Heart left ventricle (tissue), 16 donors: ENCODE data around the gene TMEM79. TPM values are rescaled to one million over a fixed set of nuclear protein-coding genes. Genes with fewer than 3 reads are reported as not detected.

Experiments
- ATAC-seq, 4 donors: fragments of 200-7000 bp; cut with Tn5 transposase; one replicate each; pipeline ENCODE4 v1.9.1; 2020 to 2022; ENCODE audit warnings: moderate library complexity in 4 of 4, mild to moderate bottlenecking in 3 of 4, moderate number of reproducible peaks in 1 of 4
- DNase-seq, 5 donors: peaks; one replicate each; pipeline ENCODE4 v3.0.0-alpha.2; 2020
- H3K27ac ChIP-seq, 12 donors: fragments of 200-600 bp; sonication (generic) in 4 of 12; one replicate each; pipeline versions ENCODE4 v1.5.0 to v1.8.0; 2016 to 2022; ENCODE audit warnings: mild to moderate bottlenecking in 2 of 12
- H3K27me3 ChIP-seq, 9 donors: fragments of 200-600 bp; sonication (generic) in 2 of 9; one replicate each; pipeline versions ENCODE4 v1.5.1 to v1.8.0; 2016 to 2022; ENCODE audit warnings: mild to moderate bottlenecking in 3 of 9
- H3K36me3 ChIP-seq, 9 donors: fragments of 200-600 bp; sonication (generic) in 2 of 9; one replicate each; pipeline versions ENCODE4 v1.5.0 to v1.8.0; 2018 to 2022; ENCODE audit warnings: mild to moderate bottlenecking in 2 of 9
- H3K4me1 ChIP-seq, 12 donors: fragments of 200-600 bp; sonication (generic) in 4 of 12; one replicate each; pipeline versions ENCODE4 v1.5.0 to v1.8.0; 2016 to 2022; ENCODE audit warnings: mild to moderate bottlenecking in 3 of 12
- H3K4me3 ChIP-seq, 12 donors: fragments of 200-600 bp; sonication (generic) in 4 of 12; one replicate each; pipeline versions ENCODE4 v1.5.0 to v1.8.0; 2017 to 2022; ENCODE audit warnings: mild to moderate bottlenecking in 9 of 12, moderate library complexity in 4 of 12
- H3K9me3 ChIP-seq, 12 donors: fragments of 200-600 bp; sonication (generic) in 4 of 12; one replicate each; pipeline versions ENCODE4 v1.5.0 to v1.8.0; 2016 to 2022; ENCODE audit warnings: mild to moderate bottlenecking in 1 of 12
- CTCF ChIP-seq, 12 donors: fragments of 200-600 bp; sonication (generic) in 4 of 12; IDR thresholded peaks; one replicate each; pipeline versions ENCODE4 v1.5.0 to v1.8.0; 2018 to 2022; ENCODE audit warnings: antibody characterized with exemption in 12 of 12, mild to moderate bottlenecking in 5 of 12
- POLR2A ChIP-seq, 2 donors: fragments of 450-650 bp; IDR thresholded peaks; one replicate each; pipeline ENCODE4 v1.6.1; 2017; ENCODE audit warnings: antibody characterized with exemption in 2 of 2, mild to moderate bottlenecking in 2 of 2, moderate library complexity in 2 of 2
- WGBS, 4 donors: extraction: QIAGEN DNeasy Blood & Tissue Kit in 2 of 4; methylation state at CpG; one replicate each; pipeline versions ENCODE4 v1.1.5 to v1.1.7; 2013 to 2018; 5-methylcytosine and 5-hydroxymethylcytosine counted together
- intact Hi-C, 10 donors: fragments of 100-400 bp; cut with DNase I; formaldehyde crosslinking; loops; one replicate each; pipeline versions ENCODE4 v1.11.1 to v1.14.2; 2022
- polyA plus RNA-seq, 2 donors: library from polyadenylated mRNA; stranded (reverse); fragments of 200-250 nt; gene quantifications; one replicate each; pipeline ENCODE4 v1.2.3, GENCODE V29; 2013
- total RNA-seq, 9 donors: library from RNA; depleted of rRNA in 2 of 9; stranded (reverse); fragments of >200 nt in 2 of 9; fragmentation: NEBNext Ultra II Directional in 3 of 9; extraction: Animal tissue kit (Norgen Biotek cat#: 25700) in 3 of 9; gene quantifications; one replicate each; pipeline versions ENCODE4 v1.1.0 to v1.2.4, GENCODE V29; 2016 to 2023
- donor health status: ischemic (EF 13 %, LVEDD 7.1; RV severe dilation, severe dysfunction).
- donor health status: healthy with polysubstance abuse.
- donor health status: DM: no; HTN: yes; CAD: no.
- donor health status: DM: no; HTN: no; CAD: no.
- donor health status: ischemic (EF 25% LVEDD 6.9; RV normal size, moderate dysfunction).
- donor health status: ischemic (EF 25% LVEDD 5.7; RV mildly dilated, moderate dysfunction).
- donor health status: healthy.
- donor health status: DM: yes; HTN: yes; CAD: no.
- donor health status: ischemic (EF 35%, LVEDD 5.7; RV mildly dilated, moderate dysfunction).
- donor health status: nonischemic (EF 11% LVEDD 7.7; RV severe dilation, severe dysfunction).
- donor health status: DM: yes; HTN: yes; CAD: no.
- donor health status: PGD.
- donor health status: ischemic (EF 29% LVEDD 5.4; RV normal size, mild dysfunction).
- donor health status: nonischemic (EF 23%, LVEDD 6.1; RV moderate dilation, normal function).

TMEM79 gene
- total and polyA plus RNA-seq, 11 donors: 0.83 to 2.7 (median 1.3) TPM

- H3K36me3 ChIP-seq: peaks cover 0 to 51% (median 38%) of the 10 kb centered on the region in 9 donors
- peaks cover 3 to 19% (median 12%) of the 10 kb centered on the region in 12 donors for H3K4me1 ChIP-seq
- no peak within 1 kb of the TSS for H3K4me3 ChIP-seq
- no peaks in the 10 kb centered on the region for H3K9me3 ChIP-seq
- H3K27me3 ChIP-seq: peaks cover 0 to 17% (median 14%) of the 10 kb centered on the region in 9 donors
- TF ChIP-seq CTCF (IDR thresholded peaks at IDR 0.05) (no peak), POLR2A (IDR thresholded peaks at IDR 0.05) (no peak)
- intact Hi-C loops: loop anchor here in 1 of 10 donors (10.0 kb wide), 1 partner anchor 73 kb away; no protein-coding TSS in a partner anchor
- no peak for ATAC-seq
- 85 to 90% (median 90%) methylated on average over 12 to 14 of the region's 14 CpGs for WGBS, 4 donors
- DNase-seq: no peak
- no peak within 1 kb of the TSS for H3K27ac ChIP-seq
Measured at GRCh38 chr1:156241926-156242325, 42.2 kb upstream of the TMEM79 start, which contains the start of gene BGLAP. Gene BGLAP, plus strand, starts transcription at chr1:156242184. Its CDS starts 48 bp downstream, at chr1:156242232.

DNA sequence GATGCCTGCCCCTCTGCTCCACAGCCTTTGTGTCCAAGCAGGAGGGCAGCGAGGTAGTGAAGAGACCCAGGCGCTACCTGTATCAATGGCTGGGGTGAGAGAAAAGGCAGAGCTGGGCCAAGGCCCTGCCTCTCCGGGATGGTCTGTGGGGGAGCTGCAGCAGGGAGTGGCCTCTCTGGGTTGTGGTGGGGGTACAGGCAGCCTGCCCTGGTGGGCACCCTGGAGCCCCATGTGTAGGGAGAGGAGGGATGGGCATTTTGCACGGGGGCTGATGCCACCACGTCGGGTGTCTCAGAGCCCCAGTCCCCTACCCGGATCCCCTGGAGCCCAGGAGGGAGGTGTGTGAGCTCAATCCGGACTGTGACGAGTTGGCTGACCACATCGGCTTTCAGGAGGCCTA lies 41.4 kb upstream of the TMEM79 start:
- intact Hi-C loops: loop anchor here in 1 of 10 donors (10.0 kb wide), 1 partner anchor 72 kb away; no protein-coding TSS in a partner anchor
- peaks cover 3 to 28% (median 20%) of the 10 kb centered on the region in 12 donors for H3K4me1 ChIP-seq
- peaks cover 0 to 17% (median 14%) of the 10 kb centered on the region in 9 donors for H3K27me3 ChIP-seq
- H3K27ac ChIP-seq: no peak overlapping the region
- no peak for TF ChIP-seq CTCF (IDR thresholded peaks at IDR 0.05)
- TF ChIP-seq POLR2A (IDR thresholded peaks at IDR 0.05): no peak
- H3K4me3 ChIP-seq: no peak overlapping the region
- WGBS, 4 donors: 70 to 83% (median 81%) methylated on average over 4 to 10 of the region's 10 CpGs
- no peak for ATAC-seq
- DNase-seq: no peak
- no peaks in the 10 kb centered on the region for H3K9me3 ChIP-seq
- peaks cover 0 to 43% (median 30%) of the 10 kb centered on the region in 9 donors for H3K36me3 ChIP-seq

DNA sequence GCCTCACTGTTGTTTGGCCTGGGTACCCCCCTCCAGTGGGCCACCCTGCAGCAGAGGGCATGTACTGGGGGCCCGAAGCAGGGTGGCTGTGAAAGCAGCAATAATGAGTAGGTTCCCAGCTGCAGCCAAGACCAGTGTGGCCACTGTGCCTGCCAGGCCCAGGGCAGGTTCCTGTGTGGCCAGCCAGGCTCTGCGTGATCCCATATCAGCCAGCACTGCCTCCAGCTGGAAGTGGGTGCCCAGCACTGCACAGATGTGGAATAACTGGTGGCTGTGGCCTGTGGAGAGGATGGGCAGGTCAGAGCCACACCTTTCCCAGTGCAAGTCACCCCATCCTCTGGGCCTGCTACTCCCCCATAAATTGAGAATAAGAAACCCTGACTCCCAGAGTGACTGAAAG lies 40.0 kb upstream of the TMEM79 start:
- 87 to 93% (median 91%) methylated on average over 2 of the region's 2 CpGs for WGBS, 4 donors
- Histone ChIP-seq H3K4me1 (peaks cover 3 to 37% (median 24%) of the 10 kb centered on the region in 12 donors), H3K4me3 (no peak overlapping the region), H3K9me3 (no peaks in the 10 kb centered on the region), H3K27ac (no peak overlapping the region), H3K27me3 (peaks cover 0 to 17% (median 14%) of the 10 kb centered on the region in 9 donors), H3K36me3 (peaks cover 0 to 33% (median 18%) of the 10 kb centered on the region in 9 donors)
- intact Hi-C loops: loop anchor here in 1 of 10 donors (10.0 kb wide), 1 partner anchor 71 kb away; no protein-coding TSS in a partner anchor
- DNase-seq: no peak
- ATAC-seq: no peak
- TF ChIP-seq CTCF (IDR thresholded peaks at IDR 0.05): no peak
- no peak for TF ChIP-seq POLR2A (IDR thresholded peaks at IDR 0.05)

DNA sequence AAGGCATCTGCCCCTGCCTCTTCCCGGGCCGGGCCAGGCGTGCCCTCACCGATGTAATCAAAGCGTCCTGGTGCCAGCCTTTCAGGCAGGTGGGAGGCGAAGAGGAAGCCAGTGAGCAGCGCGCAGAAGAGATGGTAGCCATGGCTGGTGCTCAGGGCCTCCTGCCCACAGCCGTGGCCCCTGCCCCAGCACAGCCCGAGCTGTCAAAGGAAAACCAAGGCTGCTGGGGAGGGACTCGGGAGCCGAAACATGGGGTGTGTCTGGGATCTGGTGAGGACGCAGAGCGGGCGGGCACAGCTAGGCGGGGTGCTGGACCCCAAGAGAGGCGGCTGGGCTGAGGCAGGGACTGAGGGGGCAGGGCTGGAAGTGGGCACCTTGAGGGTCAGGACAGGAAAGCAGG lies 39.4 kb upstream of the TMEM79 start:
- H3K27ac ChIP-seq: no peak overlapping the region
- peaks cover 0 to 32% (median 17%) of the 10 kb centered on the region in 9 donors for H3K36me3 ChIP-seq
- TF ChIP-seq CTCF (IDR thresholded peaks at IDR 0.05) (no peak), POLR2A (IDR thresholded peaks at IDR 0.05) (no peak)
- H3K9me3 ChIP-seq: no peaks in the 10 kb centered on the region
- WGBS, 4 donors: 92 to 94% (median 93%) methylated on average over 16 to 17 of the region's 17 CpGs
- intact Hi-C loops: loop anchor here in 1 of 10 donors (10.0 kb wide), 1 partner anchor 70 kb away; no protein-coding TSS in a partner anchor
- peaks cover 3 to 42% (median 24%) of the 10 kb centered on the region in 12 donors for H3K4me1 ChIP-seq
- ATAC-seq: no peak
- DNase-seq: no peak
- H3K4me3 ChIP-seq: no peak overlapping the region
- H3K27me3 ChIP-seq: peaks cover 0 to 17% (median 14%) of the 10 kb centered on the region in 9 donors
